HG03135 (cell line): ENCODE measurements around the gene GCNT2.
"Not testable (repeated sequence)": the region's sequence is repeated elsewhere in the genome, so short reads cannot be mapped to it uniquely, and the experiment has no call there.

Source experiments
- ATAC-seq: cut with Tn5 transposase; IDR thresholded peaks from one replicate; pipeline ENCODE4 v1.9.1; 2021; ENCODE audit warnings: mild to moderate bottlenecking, moderate library complexity; ENCODE audit not compliant: unreplicated experiment

The GCNT2 gene

DNA sequence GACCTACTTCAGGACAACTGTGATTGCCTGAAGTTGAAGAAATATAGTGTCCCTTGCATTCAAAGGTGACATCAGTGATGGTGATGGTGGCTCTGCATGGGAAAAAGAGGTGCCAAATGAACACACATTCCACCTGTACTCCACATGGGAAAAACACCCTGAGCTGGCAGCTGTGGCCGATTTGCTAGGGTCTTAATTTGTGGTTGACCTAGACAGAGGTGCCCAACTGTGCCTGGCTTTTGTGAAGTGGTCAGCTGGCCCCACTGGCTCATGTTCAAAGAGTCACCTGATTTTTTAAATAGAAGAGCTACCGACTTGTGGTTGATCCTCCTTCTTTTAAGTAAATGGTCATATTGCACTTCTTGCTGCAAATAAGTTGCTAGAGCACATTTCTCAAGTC, 7.6 kb upstream of the GCNT2 start:
- ATAC-seq: no peak

DNA sequence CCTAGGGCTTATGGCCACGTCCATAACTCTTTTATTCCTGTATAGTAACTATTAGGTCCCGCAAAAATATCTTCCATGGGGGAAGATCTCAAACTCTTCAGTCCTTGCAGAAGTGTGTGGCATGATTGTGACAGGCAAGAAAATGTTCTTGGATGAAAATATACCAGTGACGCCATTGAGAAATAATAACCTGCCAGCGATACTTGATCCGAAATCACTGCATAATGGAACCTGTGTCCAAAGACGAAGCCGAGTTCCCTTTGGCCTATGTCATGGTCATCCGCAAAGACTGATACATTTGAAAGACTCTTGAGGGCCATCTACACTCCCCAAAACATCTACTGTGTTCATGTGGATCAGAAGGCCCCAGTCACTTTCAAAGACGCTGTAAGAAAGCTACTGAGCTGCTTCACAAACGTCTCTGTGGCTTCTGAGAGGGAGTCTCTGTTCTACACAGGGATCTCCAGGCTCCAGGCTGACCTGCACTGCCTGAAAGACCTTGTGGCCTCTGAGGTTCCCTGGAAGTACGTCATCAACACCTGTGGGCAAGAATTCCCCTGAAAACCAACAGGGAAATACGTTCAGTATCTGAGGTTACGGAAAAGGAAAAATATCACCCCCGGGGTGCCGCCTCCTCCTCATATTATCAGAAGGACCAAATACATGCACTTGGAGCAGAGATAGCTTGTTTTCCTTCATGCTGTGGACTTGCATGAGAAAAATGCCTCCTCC, 6.9 kb upstream of the GCNT2 start:
- no peak for ATAC-seq

GRCh38 chr6:10516953-10517352, 4.2 kb upstream of the GCNT2 start:
- no peak for ATAC-seq

GRCh38 chr6:10518557-10519407, 2.4 kb upstream of the GCNT2 start:
- no peak for ATAC-seq

DNA sequence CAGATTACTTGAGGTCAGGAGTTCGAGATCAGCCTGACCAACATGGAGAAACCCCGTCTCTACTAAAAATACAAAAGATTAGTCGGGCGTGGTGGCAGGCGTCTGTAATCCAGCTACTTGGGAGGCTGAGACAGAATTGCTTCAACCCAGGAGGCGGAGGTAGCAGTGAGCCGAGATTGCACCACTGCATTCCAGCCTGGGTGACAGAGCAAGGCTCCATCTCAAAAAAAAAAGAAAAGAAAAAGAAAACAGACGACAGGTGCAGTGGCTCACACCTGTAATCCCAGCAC, 1.8 kb upstream of the GCNT2 start:
- ATAC-seq: not testable (repeated sequence)

DNA sequence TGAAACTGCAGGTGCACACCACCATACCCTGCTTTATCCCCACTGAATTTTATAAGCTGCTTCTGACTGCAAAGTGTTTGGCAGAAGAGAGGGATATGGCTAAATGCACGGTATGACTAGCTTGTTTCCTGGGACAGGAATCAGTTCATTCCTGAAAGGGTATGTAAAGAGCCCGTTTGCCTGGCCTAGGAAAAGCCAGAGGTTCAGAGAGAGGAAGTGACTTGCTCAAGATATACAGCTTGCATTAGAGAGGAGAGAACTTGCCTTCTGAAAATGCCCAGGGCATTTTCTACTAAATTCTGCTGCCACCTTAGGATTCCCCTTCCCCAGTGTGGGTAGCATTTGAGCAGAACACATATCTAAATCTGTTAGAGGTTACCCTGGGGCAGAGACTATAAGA, 683 bp upstream of the GCNT2 start:
- ATAC-seq: peak; percentile 17

- no peak for ATAC-seq
These were observed 1.9 kb downstream of the GCNT2 start for GRCh38 chr6:10522929-10523573.

DNA sequence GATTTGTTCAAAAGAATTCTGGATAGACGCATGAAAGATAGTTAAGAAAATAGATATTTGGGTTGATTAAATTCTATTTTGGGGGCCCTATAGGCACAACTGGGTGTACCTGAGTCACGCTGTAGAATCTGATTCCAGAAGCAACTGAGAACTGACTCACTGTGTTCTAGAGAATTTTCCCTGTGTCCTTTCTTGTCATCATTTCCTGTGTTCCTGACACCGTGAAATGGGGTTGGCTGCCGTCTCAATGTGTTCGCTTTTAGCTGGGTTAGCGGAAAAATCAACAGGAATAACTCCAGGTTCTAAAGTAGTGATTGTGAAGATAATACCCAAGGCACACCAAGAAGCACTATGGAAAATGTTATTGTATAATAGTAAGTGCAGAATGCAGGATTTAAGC, 5.0 kb downstream of the GCNT2 start:
- ATAC-seq: no peak

DNA sequence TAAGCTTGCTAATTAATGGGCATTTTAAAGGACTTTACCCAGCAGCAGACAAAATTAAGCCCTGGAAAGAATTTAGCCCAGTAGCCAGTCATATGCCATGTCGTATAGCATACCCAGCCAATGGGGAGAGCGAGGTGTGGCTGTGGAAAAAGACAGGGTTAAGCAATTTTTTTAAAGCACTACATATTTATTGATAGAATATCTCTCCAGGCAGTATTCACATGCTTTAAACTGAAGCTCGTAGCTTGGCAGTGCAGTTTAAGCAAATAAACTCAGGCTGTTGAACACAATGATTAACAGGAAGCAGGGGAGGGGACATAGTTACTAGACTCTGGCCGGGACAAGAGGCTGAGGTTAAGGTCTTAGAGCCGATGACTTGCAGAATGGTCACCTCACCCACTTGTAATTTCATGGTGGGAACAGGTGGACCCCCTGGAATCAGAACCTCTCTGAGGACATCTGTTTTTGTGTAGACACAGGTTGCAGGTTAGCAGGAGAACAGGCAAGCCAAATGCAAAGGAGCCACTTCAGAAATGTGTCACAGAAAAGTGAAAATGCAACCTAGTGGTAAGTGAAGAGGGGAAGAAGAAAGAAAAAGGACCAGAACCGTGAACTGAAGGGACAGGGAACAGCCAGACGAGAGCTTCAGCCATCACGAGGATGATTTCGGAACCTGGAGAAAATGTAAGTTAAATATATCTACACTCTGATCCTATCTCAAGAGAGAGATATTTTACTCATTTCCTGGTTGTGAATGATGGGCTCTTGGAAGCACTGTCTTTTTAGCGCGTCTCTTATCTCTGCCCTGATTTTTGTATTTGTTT, 7.2 kb downstream of the GCNT2 start:
- ATAC-seq: peak; percentile 58

DNA sequence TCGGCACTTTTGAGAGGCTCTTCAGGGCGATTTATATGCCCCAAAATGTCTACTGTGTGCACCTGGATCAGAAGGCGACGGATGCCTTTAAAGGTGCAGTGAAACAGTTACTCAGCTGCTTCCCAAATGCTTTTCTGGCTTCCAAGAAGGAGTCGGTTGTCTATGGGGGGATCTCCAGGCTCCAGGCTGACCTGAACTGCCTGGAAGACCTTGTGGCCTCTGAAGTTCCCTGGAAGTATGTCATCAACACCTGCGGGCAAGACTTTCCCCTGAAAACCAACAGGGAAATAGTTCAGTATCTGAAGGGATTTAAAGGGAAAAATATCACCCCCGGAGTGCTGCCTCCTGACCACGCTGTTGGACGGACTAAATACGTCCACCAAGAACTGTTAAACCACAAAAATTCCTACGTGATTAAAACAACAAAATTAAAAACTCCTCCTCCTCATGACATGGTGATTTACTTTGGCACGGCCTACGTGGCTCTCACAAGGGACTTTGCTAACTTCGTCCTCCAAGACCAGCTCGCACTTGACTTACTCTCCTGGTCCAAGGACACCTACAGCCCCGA, 8.2 kb downstream of the GCNT2 start:
- ATAC-seq: no peak

GRCh38 chr6:10529828-10530374, 8.8 kb downstream of the GCNT2 start:
- ATAC-seq: not testable (repeated sequence)

GRCh38 chr6:10531503-10531902, 10.4 kb downstream of the GCNT2 start:
- ATAC-seq: no peak

- ATAC-seq: no peak
These were observed 10.8 kb downstream of the GCNT2 start for GRCh38 chr6:10531942-10532341.

DNA sequence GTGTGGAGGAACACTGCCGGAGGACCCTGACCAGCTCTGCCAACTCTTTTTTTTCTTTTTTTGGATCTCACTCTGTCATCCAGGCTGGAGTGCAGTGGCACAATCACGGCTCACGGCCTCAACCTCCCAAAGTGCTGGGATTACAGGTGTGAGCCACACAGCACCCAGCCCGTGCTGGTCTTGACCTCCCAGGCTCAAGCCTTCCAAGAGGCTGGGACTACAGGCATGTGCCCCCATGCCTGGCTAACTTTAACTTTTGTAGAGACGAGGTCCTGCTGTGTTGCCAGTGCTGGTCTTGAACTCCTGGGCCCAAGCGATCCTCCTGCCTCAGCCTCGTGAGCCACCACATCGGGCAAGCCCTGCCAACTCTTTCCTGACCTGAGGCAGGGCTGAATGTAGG, 11.2 kb downstream of the GCNT2 start:
- ATAC-seq: no peak

DNA sequence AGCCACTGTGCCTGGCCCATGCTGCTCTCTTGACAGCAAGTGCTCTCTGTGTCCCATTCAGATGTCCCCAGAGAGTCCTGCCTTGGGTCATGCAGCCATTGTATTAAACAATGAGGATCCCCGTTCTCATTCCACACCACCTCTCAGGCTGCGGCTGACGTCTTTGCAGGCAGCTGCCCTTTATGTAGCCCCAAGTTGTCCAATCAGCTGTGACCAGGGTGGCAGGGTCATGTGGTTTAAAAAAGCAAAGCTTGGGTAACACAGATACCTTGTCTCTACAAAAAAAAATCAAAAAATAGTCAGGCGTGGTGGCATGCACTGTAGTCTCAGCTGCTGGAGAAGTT, 13.2 kb downstream of the GCNT2 start:
- ATAC-seq: peak; percentile 4

- ATAC-seq: no peak
These were observed 14.0 kb downstream of the GCNT2 start for GRCh38 chr6:10535193-10535592.

DNA sequence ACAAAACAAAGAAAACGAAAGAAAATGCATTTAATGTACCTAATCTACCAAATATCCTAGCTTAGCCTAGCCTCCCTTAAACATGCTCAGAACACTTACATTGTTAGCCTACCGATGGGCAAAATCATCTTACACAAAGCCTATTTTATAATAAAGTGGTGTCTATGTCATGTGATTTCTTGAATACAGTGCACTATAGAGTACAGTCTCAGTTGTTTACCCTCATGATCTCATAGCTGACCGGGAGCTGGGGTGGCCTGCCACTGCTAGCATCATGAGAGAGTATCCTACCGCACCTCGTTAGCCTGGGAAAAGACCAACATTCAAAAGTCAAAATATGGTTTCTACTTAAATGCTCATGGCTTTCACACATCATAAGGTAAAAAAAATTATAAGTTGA, 16.6 kb downstream of the GCNT2 start:
- ATAC-seq: no peak

- ATAC-seq: no peak
These were observed 19.1 kb downstream of the GCNT2 start for GRCh38 chr6:10540073-10540746.

GRCh38 chr6:10541591-10541990, 20.4 kb downstream of the GCNT2 start:
- no peak for ATAC-seq

- no peak for ATAC-seq
These were observed 21.1 kb downstream of the GCNT2 start for GRCh38 chr6:10542213-10542612.
